Activated gamma-delta T cell treated with Interleukin-2 at 50 U/mL for 16 hours (primary cell): ENCODE data around the gene HTR3D.
"Not testable (repeated sequence)": the region's sequence is repeated elsewhere in the genome, so short reads cannot be mapped to it uniquely, and the experiment has no call there.

Experiments
- DNase-seq: peaks from one replicate; pipeline ENCODE4 v3.0.0-alpha.2; 2020

Gene HTR3D

GRCh38 chr3:184031187-184031792, at the start of gene HTR3D:
Gene HTR3D (plus strand): TSS chr3:184031742. CDS start chr3:184031742, 0 bp downstream.
- no peak for DNase-seq

GRCh38 chr3:183981990-183982644, 49.4 kb upstream of the HTR3D start:
- DNase-seq: no peak

GRCh38 chr3:183984127-183984740, 47.3 kb upstream of the HTR3D start:
- DNase-seq: no peak

- DNase-seq: no peak
These were observed 46.5 kb upstream of the HTR3D start for GRCh38 chr3:183984749-183985729.

DNA sequence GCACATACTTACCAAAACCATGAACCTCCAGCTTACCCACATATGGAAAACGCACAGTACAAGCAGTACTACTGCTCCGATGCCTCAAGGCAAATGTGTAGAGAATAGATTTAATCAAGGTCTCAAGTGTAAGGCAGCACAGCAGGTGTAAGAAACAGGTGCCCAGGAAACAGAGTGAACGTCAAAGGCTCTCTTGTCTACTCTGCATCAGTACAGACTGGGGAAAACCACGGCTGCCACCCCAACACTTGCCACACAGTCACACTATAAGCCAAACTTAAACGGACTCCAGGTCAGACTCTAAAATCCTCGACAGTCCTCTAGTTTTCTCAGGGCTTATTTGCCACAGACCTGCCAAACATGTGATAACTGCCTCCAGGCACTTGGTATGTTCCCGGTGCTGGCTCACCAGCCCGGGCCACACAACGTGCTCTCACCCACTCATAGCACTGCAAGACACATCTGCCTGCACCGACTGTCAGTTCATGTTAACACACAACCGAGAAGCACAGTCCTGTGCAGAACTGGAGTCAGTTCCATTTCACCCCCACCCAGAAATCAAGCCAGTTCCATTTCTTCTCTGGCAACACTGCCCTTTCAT, 44.4 kb upstream of the HTR3D start:
- no peak for DNase-seq

GRCh38 chr3:183988216-183988790, 43.2 kb upstream of the HTR3D start:
- no peak for DNase-seq

GRCh38 chr3:183991403-183991802, 40.1 kb upstream of the HTR3D start:
- no peak for DNase-seq

DNA sequence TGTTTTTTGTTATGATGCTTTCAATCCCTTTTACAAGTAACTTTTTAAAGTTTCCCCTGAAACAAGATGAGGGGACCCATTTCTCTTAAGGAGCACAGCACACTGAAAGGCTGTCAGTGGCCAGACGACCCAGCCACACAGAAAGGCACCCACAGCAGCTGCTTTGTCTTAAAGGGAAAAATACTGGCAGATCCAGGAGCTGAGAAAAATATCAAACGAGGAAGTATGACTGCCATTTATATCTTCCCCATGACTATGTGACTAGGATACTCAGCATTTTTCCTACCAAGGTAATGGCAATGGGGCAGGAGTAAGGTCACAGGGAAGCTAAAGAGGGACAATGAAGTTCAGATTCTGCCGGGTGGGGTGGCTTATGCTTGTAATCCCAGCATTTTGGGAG, 29.8 kb upstream of the HTR3D start:
- DNase-seq: no peak

GRCh38 chr3:184002469-184002868, 29.1 kb upstream of the HTR3D start:
- no peak for DNase-seq

DNA sequence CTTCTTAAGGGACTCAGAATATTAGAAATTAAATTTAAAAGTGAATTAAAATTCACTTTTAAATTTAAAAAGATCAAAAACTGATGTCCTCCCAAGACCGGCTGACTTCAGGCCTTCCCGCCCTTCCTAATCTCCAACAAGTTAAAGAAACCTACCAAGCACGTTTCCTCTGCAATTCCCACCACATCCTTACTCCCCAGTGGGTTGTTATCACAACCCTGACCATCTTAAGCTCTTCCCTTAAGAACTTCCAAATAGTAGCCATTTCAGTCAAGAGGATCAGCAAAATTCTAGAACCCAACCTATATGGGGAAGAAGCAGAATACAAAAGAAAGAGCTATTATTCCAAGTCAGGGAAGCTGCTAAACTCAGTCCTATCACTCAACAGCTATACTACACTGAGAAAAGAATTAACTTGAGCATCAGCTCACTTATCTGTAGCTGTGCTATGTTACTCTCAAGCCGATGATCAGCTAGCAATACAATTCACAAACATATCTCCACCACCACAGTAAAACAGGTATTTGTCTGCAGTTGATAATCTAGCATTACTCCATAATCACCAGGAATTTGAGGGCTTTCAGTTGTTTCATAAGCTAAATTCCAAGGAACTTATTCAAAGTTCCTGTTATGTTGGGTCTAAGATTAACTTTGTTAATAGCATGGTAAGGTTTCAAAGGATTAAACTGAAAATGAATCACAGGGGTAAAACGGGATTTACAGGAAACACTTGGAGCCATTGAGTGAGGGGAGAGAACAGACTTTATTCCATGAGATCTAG, 28.2 kb upstream of the HTR3D start:
- no peak for DNase-seq

GRCh38 chr3:184004476-184004875, 27.1 kb upstream of the HTR3D start:
- DNase-seq: no peak

DNA sequence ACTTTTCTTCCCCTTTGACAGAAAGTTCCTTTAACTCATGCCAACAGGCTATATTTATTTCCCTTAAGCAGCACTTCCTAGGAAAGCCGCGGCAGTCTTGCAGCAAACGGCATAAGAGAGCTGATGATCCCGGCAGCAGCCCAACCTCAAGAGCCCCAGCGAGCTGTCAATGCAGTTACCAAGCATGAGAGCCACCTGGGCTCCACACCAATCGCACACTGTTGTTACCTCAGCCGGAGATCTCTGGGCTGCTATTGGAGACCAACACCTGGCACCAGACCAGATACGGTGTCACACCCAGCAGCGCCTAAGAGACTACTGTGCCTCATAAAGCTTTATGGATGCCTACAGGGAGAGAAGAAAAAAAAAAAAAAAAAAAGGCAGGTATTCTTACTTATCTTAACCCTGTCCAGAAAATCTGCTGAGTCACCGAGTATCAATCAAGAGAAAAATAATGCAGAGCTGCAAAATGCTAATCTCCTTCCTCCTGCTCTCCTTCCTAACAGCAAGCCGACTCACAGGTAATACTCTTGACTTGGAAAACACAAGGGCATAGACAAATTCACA, 25.5 kb upstream of the HTR3D start:
- DNase-seq: no peak

GRCh38 chr3:184007143-184007813, 24.3 kb upstream of the HTR3D start:
- not testable (repeated sequence) for DNase-seq

DNA sequence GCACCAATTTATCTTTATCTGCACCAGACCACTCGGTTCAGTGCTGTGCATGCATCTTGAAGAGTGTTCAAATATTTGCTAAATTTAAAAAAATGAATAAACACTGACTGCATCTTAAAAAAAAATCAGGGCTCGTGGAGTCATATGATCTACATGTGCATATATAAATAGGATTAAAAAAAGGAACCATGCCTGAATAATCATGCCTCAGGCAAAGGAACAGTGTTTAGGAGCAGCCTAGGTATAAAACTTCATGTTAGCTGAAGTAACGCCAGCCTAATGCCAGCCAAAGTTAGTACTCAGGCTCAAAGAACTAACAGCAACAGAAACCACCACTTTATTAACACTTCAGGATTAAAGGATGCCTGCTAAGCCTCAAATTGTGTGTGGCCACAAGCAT, 23.4 kb upstream of the HTR3D start:
- DNase-seq: no peak

- no peak for DNase-seq
These were observed 20.2 kb upstream of the HTR3D start for GRCh38 chr3:184011230-184011876.

DNA sequence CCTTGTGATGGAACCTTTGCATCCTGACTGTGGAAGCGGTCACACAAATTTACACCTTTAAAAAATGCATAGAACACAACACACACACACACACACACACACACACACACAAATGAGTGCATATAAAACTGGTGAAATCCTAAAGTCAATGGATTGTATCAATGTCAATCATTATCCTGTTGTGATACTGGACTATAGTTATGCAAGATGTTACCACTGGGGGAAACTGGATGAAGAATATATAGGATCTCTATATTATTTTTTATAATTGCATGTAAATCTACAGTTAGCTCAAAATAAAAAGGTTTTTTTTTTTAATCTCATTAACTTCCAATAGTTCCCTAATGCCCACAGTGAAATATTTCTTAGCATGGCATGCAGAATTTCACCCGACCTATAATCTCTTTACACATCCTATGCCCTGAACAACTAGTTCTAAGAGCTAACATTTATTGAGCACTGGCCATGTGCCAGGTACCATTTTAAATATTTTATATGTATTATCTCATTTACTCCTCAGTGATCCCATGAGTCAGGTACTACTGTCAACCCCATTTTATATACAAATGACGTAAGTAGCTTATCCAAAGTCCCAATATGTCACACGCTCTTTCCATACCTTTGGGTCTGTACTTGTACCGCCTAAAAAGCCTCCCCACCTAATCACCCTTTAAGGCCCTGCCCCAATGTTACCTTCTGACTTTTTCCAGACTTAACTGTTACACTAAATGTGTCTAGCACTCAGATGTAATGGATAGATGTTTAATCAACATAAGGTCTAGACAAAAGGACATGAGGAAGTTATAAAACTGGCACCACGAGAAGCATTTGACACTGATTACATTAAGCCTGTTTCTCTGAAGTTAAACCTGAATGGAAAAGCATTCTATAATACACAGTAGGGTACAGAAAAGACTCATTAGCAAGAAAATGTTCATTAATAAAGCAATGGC, 19.3 kb upstream of the HTR3D start:
- no peak for DNase-seq

GRCh38 chr3:184015381-184016019, 16.0 kb upstream of the HTR3D start:
- DNase-seq: no peak

GRCh38 chr3:184016169-184016570, 15.4 kb upstream of the HTR3D start:
- DNase-seq: no peak
